NCI-H1436 treated with DMSO at 0.1 percent for 48 hours (cell line): ENCODE measurements around the gene LYG1.
"Not testable (repeated sequence)": the region's sequence is repeated elsewhere in the genome, so short reads cannot be mapped to it uniquely, and the experiment has no call there.

Source experiments
- DNase-seq: peaks from one replicate; lab custom pipeline; 2025; lab: John Stamatoyannopoulos, UW

Gene LYG1

DNA sequence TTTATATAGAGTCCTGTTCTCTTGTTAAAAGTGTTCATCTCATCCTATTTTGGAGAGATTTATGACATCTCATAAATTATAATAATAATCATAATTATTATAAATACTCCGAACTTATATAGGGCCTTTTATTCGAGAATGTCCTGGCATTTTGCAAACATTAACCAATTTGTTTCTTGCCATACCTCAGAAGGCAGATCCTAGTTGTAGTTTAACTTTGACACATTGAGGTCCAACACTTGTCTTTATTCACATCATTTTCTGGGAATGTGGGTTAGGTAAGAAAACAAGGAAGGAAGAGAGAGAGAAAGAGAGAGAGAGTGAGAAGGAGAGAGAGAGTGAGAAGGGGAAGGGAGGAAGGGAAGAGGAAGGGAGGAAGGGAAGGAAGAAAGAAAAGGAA lies at the start of gene LYG1:
LYG1 (minus strand) TSS at position 101 of the 400 bp plus-strand sequence. CDS start 5,527 bp downstream, outside the sequence.
- DNase-seq = not testable (repeated sequence)

DNA sequence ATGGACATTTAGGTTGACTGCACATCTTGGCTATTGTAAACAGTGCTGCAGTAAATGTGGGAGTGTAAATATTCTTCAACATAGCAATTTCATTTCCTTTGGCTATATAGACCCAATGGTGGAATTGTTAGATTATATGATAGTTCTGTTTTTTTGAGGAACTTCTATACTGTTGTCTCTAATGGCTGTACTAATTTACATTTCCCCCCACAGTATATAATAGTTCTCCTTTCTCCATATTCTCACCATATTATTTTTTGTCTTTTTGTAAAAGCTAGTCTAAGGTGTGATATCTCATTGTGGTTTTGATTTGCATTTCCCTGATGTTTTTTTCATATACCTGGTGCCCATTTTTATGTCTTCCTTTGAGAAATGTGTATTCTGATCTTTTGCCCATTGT lies 49.2 kb upstream of the LYG1 start:
- DNase-seq = no peak

GRCh38 chr2:99348173-99348572 lies 47.2 kb upstream of the LYG1 start:
- DNase-seq = no peak

DNA sequence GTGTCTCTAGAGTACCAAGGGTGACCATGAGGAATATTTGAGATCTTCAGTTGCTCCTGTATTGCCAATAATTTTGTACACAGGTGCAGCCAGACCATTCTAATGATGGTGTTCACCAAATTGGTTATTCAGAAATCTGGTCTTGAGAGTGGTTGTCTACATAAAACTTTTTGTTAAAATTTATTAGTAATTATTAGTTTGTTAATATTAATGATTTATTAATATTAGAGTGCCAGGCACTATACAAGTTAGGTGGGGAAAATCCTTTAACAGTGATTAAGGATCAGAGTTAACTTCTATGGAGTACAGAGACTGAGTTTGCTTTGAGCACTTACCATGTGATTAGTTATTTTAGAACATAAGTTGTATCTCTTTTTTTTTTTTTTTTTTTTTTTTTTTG lies 45.2 kb upstream of the LYG1 start:
- no peak for DNase-seq

DNA sequence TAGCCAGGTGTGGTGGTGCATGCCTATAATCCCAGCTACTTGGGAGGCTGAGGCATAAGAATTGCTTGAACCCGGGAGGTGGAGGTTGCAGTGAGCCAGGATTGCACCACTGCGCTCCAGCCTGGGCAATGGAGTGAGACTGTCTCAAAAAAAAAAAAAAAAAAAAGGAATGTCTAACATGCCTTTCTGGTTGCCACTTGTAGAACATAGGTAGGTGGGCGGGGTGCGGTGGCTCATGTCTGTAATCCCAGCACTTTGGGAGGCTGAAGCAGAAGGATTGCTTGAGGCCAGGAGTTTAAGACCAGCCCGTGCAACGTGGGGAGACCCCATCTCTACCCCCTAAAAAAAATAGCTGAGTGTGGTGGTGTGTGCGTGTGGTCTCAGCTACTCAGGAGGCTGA lies 44.4 kb upstream of the LYG1 start:
- DNase-seq = not testable (repeated sequence)

GRCh38 chr2:99342536-99342935 lies 41.5 kb upstream of the LYG1 start:
- DNase-seq = no peak

- DNase-seq = no peak
Observed at GRCh38 chr2:99340669-99341236, 39.8 kb upstream of the LYG1 start.

DNA sequence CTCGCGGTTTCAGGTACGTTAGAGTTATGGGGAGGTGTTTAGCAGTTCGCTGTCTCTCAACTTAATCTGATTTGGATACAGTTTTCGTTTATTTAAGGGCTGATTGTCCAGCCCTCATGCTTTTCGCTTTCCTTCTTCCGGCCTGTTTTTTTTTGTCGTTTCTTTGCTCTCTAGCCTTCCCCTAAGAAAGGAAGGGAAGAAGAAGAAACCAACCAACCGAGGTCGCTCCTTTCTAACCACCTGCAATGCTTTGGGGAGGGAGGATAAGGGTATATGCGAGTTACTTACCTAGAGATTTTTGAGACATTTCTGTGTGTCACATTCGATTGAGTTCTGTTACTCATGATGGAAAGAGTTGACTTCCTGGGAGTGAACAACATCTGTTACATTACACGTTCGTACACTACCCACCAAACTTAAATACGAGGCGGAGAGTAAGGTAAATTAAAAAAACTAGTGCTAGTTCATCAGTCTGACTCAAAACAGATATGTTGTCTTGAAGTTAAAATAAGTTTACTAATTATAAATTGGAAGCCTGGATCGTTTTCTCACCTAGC lies 37.1 kb upstream of the LYG1 start:
- no peak for DNase-seq

- peak; percentile 81 for DNase-seq
Observed at GRCh38 chr2:99337113-99338028, 36.4 kb upstream of the LYG1 start, which contains the start of gene EIF5B. Gene EIF5B, plus strand, starts transcription at chr2:99337389. Its CDS starts 166 bp downstream, at chr2:99337555.

GRCh38 chr2:99336804-99337112 lies 35.8 kb upstream of the LYG1 start:
- DNase-seq = no peak

GRCh38 chr2:99335911-99336803 lies 35.2 kb upstream of the LYG1 start, which contains the start of gene TXNDC9:
Gene TXNDC9, minus strand, starts transcription at chr2:99336333. Its CDS starts 3,123 bp downstream, at chr2:99333210.
- peak; percentile 95 for DNase-seq

DNA sequence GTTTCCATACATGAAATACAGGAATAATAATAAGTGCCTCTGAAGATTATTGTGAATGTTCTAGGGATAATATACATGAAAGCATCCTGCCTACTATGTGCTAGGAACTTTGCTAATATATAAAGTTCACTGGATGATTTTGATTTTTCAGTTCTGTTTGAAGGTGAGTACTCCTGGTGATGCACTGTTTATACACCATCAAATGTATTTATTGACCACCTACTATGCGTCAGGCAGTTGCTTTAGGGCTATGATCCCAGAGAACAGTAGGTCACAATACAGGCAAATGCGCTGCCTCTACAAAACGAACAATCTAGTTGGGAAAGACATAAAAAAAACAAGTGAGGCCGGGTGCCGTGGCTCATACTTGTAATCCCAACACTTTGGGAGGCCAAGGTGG lies 24.4 kb upstream of the LYG1 start:
- DNase-seq = no peak

GRCh38 chr2:99317873-99318200 lies 16.8 kb upstream of the LYG1 start:
- not testable (repeated sequence) for DNase-seq

DNA sequence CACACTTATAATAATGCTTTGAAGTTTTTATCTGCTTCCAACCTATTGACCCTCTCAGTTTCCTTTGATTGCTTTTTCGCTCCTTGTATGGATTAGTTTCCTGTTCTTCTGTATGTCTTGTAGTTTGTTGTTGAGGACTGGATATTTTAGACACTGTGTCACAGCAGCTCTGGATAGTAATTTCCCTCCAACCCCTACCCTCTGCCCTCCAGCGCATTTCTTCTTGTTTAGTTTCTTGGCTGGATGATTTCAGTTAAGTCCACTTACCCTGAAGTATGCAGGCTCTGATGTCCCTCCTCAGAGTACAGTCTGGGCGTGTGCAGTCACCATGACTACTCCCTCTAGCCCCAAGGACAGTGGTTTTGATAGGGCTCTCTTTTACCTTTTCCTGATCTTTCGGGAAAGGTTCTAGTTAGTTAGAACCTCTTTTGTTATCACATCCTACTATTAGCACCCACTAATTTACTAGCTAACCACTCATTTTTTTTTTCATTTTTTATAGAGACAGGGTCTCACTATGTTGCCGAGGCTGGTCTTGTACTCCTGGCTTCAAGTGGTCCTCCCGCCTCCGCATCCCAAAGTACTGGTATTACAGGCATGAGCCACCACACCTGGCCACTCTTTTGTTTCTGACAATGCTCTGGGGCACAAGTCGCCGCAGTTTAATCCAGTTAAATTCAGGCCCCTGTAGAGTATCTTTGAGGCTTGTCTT lies 16.3 kb upstream of the LYG1 start:
- no peak for DNase-seq

DNA sequence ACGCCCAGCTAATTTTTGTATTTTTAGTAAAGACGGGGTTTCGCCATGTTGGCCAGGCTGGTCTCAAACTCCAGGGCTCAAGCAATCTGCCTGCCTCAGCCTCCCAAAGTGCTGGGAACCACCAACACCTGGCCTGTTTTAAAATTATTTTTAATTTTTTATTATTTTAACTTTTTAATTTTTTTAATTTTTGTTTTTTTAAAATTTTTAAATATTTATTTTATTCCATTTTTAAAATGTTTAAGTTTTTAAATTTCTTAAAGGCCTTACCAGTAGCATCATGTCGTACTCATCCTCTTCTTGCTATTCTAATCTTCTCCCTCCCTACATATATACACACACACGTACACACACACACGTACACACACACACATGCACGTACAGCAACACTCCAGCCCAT lies 1.4 kb downstream of the LYG1 start:
- no peak for DNase-seq

DNA sequence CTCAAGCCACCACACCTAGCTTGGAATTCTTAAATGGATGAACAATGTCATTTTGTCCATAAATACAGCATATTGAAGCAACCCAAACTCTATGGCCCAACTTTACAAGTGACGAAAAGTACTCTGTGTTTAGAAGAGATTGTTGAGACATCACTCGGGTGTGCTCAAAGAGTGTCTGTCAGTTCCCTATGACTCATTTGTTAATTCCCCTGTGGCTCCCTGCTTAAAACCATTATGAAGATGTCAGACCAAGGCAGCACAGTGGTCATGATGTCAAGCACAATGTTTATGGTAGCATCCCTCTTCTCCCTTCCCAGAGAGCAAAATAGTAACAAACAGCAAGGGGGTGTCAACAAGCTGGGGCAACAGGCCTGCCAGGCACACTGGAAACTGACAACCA lies 3.0 kb downstream of the LYG1 start:
- DNase-seq = no peak

- no peak for DNase-seq
Observed at GRCh38 chr2:99285526-99285925, 15.5 kb downstream of the LYG1 start.

DNA sequence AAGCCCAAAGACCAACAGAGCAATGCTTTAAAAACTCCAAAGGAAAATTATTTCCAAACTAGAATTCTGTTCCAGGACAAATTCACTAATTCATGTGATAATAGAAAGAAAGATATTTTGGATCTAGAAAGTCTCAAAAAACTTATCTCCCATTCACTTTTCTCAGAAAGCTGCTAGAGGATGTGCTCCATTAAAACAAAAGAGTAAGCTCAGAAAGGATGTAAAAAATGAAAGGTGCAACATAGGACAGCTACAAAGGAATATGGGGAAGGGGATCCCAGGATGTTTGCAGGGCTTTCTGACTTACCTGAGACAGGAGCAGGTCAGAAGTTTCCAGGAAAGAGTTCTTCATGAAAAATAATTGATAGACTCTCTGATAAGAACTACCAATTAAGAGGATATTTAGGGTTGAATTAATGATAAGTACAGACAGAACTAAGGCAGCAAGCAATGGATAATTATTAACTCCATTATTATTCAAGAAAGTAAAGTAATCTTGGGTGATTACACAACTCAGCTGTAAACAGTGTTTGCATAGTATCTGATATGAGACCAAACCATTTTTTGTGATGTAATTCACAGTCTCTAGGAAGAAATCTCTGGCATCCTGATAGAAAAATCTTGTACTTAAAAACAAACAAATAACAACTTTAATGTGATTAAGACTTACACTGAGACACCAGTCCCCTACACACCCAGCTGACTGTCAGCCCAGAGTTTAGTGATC lies 20.9 kb downstream of the LYG1 start:
- no peak for DNase-seq

- no peak for DNase-seq
Observed at GRCh38 chr2:99278793-99279291, 22.2 kb downstream of the LYG1 start.

DNA sequence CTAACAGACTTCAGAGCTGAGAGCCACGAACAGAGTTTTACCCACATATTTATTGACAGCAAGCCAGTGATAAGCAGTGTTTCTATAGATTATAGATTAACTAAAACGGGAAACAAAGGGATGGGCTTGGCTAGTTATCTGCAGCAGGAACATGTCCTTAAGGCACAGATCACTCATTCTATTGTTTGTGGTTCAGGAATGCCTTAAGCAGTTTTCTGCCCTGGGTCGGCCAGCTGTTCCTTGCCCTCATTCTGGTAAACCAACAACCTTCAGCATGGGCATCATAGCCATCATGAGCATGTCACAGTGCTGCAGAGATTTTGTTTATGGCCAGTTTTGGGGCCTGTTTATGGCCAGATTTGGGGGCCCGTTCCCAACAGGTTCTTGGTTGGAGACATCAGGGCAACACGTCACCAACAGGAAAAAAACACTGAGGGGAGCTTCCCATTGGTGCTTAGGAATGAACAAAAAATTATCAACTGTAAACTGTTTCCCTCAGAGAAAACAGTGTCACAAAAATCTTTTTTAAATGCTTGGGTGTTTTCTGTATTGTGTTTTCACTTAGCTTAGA lies 22.7 kb downstream of the LYG1 start:
- DNase-seq = not testable (repeated sequence)
